OCI-LY3 (cell line): ENCODE measurements around the gene NME9.

ENCODE experiments used
- CTCF ChIP-seq: fragments of 200-600, 300-600 bp; sonication (generic); IDR thresholded peaks from 2 replicates; pipeline ENCODE4 v1.5.1; 2014; ENCODE audit warnings: antibody characterized with exemption, low read length, low read depth
- EZH2phosphoT487 ChIP-seq: fragments of 200-600 bp; shearing (Covaris generic); IDR thresholded peaks from 2 replicates; pipeline ENCODE4 v1.6.1; 2018; ENCODE audit warnings: antibody characterized with exemption, mixed run types, low read depth

GRCh38 chr3:138362538-138362937 is 32.9 kb upstream of the NME9 start:
- no peak for TF ChIP-seq CTCF
- no peak for TF ChIP-seq EZH2phosphoT487
